A673 (cell line): ENCODE data around the gene MIDN.

Experiments used
- EZH2 ChIP-seq: fragments of 200-600 bp; sonication (generic); IDR thresholded peaks from 2 replicates; pipeline ENCODE4 v1.6.1; 2017; ENCODE audit warnings: borderline replicate concordance, low read depth, mild to moderate bottlenecking, mixed read lengths, antibody characterized with exemption, low read length; ENCODE audit not compliant: poor library complexity, severe bottlenecking
- TF ChIP-seq, protein P1 (sequence below): fragments of 300-800, 200-600 bp; sonication (generic); conservative IDR thresholded peaks from 2 replicates; pipeline ENCODE4 v1.5.1; 2017; ENCODE audit warnings: low read depth, mild to moderate bottlenecking, antibody characterized with exemption, low read length, moderate library complexity, mixed read lengths

- TF ChIP-seq, protein P1, sequence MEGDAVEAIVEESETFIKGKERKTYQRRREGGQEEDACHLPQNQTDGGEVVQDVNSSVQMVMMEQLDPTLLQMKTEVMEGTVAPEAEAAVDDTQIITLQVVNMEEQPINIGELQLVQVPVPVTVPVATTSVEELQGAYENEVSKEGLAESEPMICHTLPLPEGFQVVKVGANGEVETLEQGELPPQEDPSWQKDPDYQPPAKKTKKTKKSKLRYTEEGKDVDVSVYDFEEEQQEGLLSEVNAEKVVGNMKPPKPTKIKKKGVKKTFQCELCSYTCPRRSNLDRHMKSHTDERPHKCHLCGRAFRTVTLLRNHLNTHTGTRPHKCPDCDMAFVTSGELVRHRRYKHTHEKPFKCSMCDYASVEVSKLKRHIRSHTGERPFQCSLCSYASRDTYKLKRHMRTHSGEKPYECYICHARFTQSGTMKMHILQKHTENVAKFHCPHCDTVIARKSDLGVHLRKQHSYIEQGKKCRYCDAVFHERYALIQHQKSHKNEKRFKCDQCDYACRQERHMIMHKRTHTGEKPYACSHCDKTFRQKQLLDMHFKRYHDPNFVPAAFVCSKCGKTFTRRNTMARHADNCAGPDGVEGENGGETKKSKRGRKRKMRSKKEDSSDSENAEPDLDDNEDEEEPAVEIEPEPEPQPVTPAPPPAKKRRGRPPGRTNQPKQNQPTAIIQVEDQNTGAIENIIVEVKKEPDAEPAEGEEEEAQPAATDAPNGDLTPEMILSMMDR = no peak
- no peak for TF ChIP-seq EZH2
Measured at GRCh38 chr19:1271528-1272422, 23.4 kb downstream of the MIDN start.
